WTC11 (cell line): ENCODE results near the gene U2AF1L4.

Experiments
- ATF3 ChIP-seq: sonication (generic); formaldehyde crosslinking; conservative IDR thresholded peaks from 2 replicates; pipeline ENCODE4 v1.8.1; 2022; ENCODE audit warnings: mild to moderate bottlenecking, missing genetic modification reagents
- FOXJ3 ChIP-seq: sonication (generic); formaldehyde crosslinking; IDR thresholded peaks from 2 replicates; pipeline ENCODE4 v1.9.0; 2021; ENCODE audit warnings: missing genetic modification reagents, mild to moderate bottlenecking, borderline replicate concordance
- FOXK1 ChIP-seq: sonication (generic); formaldehyde crosslinking; IDR thresholded peaks from 2 replicates; pipeline ENCODE4 v1.8.0; 2022; ENCODE audit warnings: mild to moderate bottlenecking, moderate library complexity, missing genetic modification reagents
- SP1 ChIP-seq: sonication (generic); formaldehyde crosslinking; conservative IDR thresholded peaks from 2 replicates; pipeline ENCODE4 v1.8.1; 2022; ENCODE audit warnings: missing genetic modification reagents
- TEAD4 ChIP-seq: sonication (generic); formaldehyde crosslinking; IDR thresholded peaks from 2 replicates; pipeline ENCODE4 v1.8.0; 2022; ENCODE audit warnings: mild to moderate bottlenecking, missing genetic modification reagents
- TF ChIP-seq, protein P1 (sequence below): fragments of 200-600 bp; IDR thresholded peaks from 2 replicates; pipeline ENCODE4 v1.8.0; 2022; ENCODE audit warnings: antibody characterized with exemption
- TF ChIP-seq, protein P2 (sequence below): sonication (generic); formaldehyde crosslinking; IDR thresholded peaks from 2 replicates; pipeline ENCODE4 v1.8.0; 2022; ENCODE audit warnings: mild to moderate bottlenecking, missing genetic modification reagents

DNA sequence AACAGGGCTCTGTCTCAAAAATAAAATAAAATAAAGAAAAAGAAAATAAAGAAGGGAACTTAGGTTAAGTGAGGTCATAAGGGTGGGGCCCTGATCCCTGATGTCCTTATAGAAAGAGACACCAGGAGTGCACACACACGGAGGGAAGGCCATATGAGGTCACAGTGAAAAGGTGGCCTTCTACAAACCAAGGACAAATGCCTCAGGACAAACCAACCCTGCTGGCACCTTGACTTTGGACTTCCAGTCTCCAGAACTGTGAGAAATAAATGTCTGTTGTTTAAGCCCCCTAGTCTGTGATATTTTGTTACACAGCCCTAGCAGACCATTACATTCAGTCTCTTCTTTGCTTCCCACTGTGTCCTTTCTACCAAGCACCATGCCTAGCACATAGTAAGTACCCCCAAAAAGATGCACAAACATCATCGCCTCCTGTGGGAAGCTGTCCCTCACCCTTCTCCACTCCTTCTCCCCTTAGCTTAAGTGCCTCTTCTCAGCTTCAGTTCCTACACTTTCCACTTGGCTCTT lies 49.3 kb downstream of the U2AF1L4 start:
- TF ChIP-seq TEAD4 (no peak), FOXJ3 (CRISPR knock-in tag) (no peak), ATF3 (no peak), SP1 (CRISPR knock-in tag) (no peak), FOXK1 (CRISPR knock-in tag) (no peak)
- TF ChIP-seq, protein P1, sequence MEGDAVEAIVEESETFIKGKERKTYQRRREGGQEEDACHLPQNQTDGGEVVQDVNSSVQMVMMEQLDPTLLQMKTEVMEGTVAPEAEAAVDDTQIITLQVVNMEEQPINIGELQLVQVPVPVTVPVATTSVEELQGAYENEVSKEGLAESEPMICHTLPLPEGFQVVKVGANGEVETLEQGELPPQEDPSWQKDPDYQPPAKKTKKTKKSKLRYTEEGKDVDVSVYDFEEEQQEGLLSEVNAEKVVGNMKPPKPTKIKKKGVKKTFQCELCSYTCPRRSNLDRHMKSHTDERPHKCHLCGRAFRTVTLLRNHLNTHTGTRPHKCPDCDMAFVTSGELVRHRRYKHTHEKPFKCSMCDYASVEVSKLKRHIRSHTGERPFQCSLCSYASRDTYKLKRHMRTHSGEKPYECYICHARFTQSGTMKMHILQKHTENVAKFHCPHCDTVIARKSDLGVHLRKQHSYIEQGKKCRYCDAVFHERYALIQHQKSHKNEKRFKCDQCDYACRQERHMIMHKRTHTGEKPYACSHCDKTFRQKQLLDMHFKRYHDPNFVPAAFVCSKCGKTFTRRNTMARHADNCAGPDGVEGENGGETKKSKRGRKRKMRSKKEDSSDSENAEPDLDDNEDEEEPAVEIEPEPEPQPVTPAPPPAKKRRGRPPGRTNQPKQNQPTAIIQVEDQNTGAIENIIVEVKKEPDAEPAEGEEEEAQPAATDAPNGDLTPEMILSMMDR, result no peak
- TF ChIP-seq, protein P2, sequence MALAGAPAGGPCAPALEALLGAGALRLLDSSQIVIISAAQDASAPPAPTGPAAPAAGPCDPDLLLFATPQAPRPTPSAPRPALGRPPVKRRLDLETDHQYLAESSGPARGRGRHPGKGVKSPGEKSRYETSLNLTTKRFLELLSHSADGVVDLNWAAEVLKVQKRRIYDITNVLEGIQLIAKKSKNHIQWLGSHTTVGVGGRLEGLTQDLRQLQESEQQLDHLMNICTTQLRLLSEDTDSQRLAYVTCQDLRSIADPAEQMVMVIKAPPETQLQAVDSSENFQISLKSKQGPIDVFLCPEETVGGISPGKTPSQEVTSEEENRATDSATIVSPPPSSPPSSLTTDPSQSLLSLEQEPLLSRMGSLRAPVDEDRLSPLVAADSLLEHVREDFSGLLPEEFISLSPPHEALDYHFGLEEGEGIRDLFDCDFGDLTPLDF, result no peak
